ENCODE measurements around the gene LGR6.
"Not testable (repeated sequence)": the region's sequence is repeated elsewhere in the genome, so short reads cannot be mapped to it uniquely, and the experiment has no call there.

LGR6 gene

GRCh38 chr1:202176949-202177927 is 16.4 kb upstream of the LGR6 start:
- no peak for DNase-seq

- no peak for DNase-seq
These were observed 13.5 kb upstream of the LGR6 start for GRCh38 chr1:202179828-202180750.

- DNase-seq: not testable (repeated sequence)
These were observed 12.9 kb upstream of the LGR6 start for GRCh38 chr1:202180751-202181139.

- DNase-seq: no peak
These were observed 12.0 kb upstream of the LGR6 start for GRCh38 chr1:202181586-202181985.

- DNase-seq: no peak
These were observed 11.3 kb upstream of the LGR6 start for GRCh38 chr1:202182040-202182877.

GRCh38 chr1:202184750-202185460 is 8.7 kb upstream of the LGR6 start:
- DNase-seq: peak; percentile 90

- DNase-seq: no peak
These were observed 7.3 kb upstream of the LGR6 start for GRCh38 chr1:202186327-202186726.

- DNase-seq: no peak
These were observed 6.4 kb upstream of the LGR6 start for GRCh38 chr1:202187041-202187671.

GRCh38 chr1:202187697-202188407 is 5.7 kb upstream of the LGR6 start:
- no peak for DNase-seq

- peak; percentile 77 for DNase-seq
These were observed 4.4 kb upstream of the LGR6 start for GRCh38 chr1:202189001-202189790.

GRCh38 chr1:202189918-202190715 is 3.5 kb upstream of the LGR6 start:
- no peak for DNase-seq

- not testable (repeated sequence) for DNase-seq
These were observed 2.2 kb upstream of the LGR6 start for GRCh38 chr1:202191391-202191790.

- peak; percentile 92 for DNase-seq
These were observed 607 bp upstream of the LGR6 start for GRCh38 chr1:202192770-202193613.

GRCh38 chr1:202194328-202194648 is 689 bp downstream of the LGR6 start:
- no peak for DNase-seq

- DNase-seq: no peak
These were observed 4.2 kb downstream of the LGR6 start for GRCh38 chr1:202197653-202198365.

- DNase-seq: no peak
These were observed 4.7 kb downstream of the LGR6 start for GRCh38 chr1:202198366-202198724.

GRCh38 chr1:202199040-202199889 is 5.7 kb downstream of the LGR6 start:
- DNase-seq: no peak

All from 8988T (cell line).